TTC549 (cell line): ENCODE measurements around the gene FADS3.

Source experiments
- FAIRE-seq: peaks from 2 replicates; lab custom pipeline; 2012; peaks lifted over from hg19 to GRCh38; lab: Jason Lieb, UNC

The FADS3 gene

GRCh38 chr11:61913699-61914395 lies 22.5 kb upstream of the FADS3 start:
- no peak for FAIRE-seq

- no peak for FAIRE-seq
These were observed 21.8 kb upstream of the FADS3 start for GRCh38 chr11:61912991-61913698.

- no peak for FAIRE-seq
These were observed 21.2 kb upstream of the FADS3 start for GRCh38 chr11:61912530-61912898.

- FAIRE-seq: no peak
These were observed 20.6 kb upstream of the FADS3 start for GRCh38 chr11:61911701-61912529.

GRCh38 chr11:61911128-61911700 lies 19.9 kb upstream of the FADS3 start:
- no peak for FAIRE-seq

- FAIRE-seq: no peak
These were observed 19.1 kb upstream of the FADS3 start for GRCh38 chr11:61910187-61911127.

GRCh38 chr11:61908730-61909316 lies 17.5 kb upstream of the FADS3 start:
- no peak for FAIRE-seq

- FAIRE-seq: no peak
These were observed 16.8 kb upstream of the FADS3 start for GRCh38 chr11:61907871-61908729.

GRCh38 chr11:61907282-61907681 lies 15.9 kb upstream of the FADS3 start:
- no peak for FAIRE-seq

GRCh38 chr11:61906522-61906909 lies 15.2 kb upstream of the FADS3 start:
- no peak for FAIRE-seq

- no peak for FAIRE-seq
These were observed 14.6 kb upstream of the FADS3 start for GRCh38 chr11:61905801-61906521.

GRCh38 chr11:61905067-61905696 lies 13.8 kb upstream of the FADS3 start:
- FAIRE-seq: no peak

- no peak for FAIRE-seq
These were observed 13.2 kb upstream of the FADS3 start for GRCh38 chr11:61904539-61905048.

GRCh38 chr11:61903845-61904244 lies 12.5 kb upstream of the FADS3 start:
- no peak for FAIRE-seq

- FAIRE-seq: no peak
These were observed 11.0 kb upstream of the FADS3 start for GRCh38 chr11:61902313-61902712.

GRCh38 chr11:61901397-61901796 lies 10.1 kb upstream of the FADS3 start:
- no peak for FAIRE-seq

- FAIRE-seq: no peak
These were observed 8.9 kb upstream of the FADS3 start for GRCh38 chr11:61900251-61900650.

GRCh38 chr11:61899146-61899841 lies 7.9 kb upstream of the FADS3 start:
- no peak for FAIRE-seq
